ENCODE results near the gene GSTP1. TPM values are rescaled to one million over a fixed set of nuclear protein-coding genes. Genes with fewer than 3 reads are reported as not detected.
A peak's percentile ranks its signal among the peaks of the same experiment; 100 is the strongest.

Gene GSTP1
- total and polyA plus RNA-seq, 9 of the 15 experiments (the other 6 are each of a cell fraction or from before 2014, with no cell fraction given), result 592 to 2,150 (median 1,204) TPM

GRCh38 chr11:67583247-67584204 lies at the start of gene GSTP1 (continued):
- TF ChIP-seq NFE2 (IDR thresholded peaks at IDR 0.05; ENCODE audit: low read depth), result peak; percentile 97
- no peak for TF ChIP-seq IRF2 (CRISPR knock-in tag; IDR thresholded peaks at IDR 0.05)
- peak; percentile 69; the same call in 1 of the 2 replicates for TF ChIP-seq SOX6 (IDR thresholded peaks at IDR 0.05)
- TF ChIP-seq HMG20B (CRISPR knock-in tag; IDR thresholded peaks at IDR 0.05), result no peak
- TF ChIP-seq EHMT2 (IDR thresholded peaks at IDR 0.05), result no peak
- peak; percentile 85 for TF ChIP-seq U2AF1 (optimal IDR thresholded peaks at IDR 0.05; ENCODE audit: low read depth, low read length)
- TF ChIP-seq NCOR1 (IDR thresholded peaks at IDR 0.05), result peak; percentile 45
- no peak for TF ChIP-seq PRMT5 (CRISPR knock-in tag; IDR thresholded peaks at IDR 0.05)
- no peak for TF ChIP-seq ZNF707 (CRISPR knock-in tag; conservative IDR thresholded peaks at IDR 0.05)
- TF ChIP-seq CHCHD3 (CRISPR knock-in tag; IDR thresholded peaks at IDR 0.05), result no peak; the same call in 1 of the 2 replicates
- TF ChIP-seq RBM34 (IDR thresholded peaks at IDR 0.05; ENCODE audit: borderline replicate concordance, insufficient read depth, low read length), result no peak
- TF ChIP-seq ATF1 (CRISPR knock-in tag; IDR thresholded peaks at IDR 0.05), result 0 out of 2 replicates have a peak, but pooled peaks have one; percentile 9
- peak; percentile 29 for TF ChIP-seq ATF1 (tag; IDR thresholded peaks at IDR 0.05)
- TF ChIP-seq ZNF778 (CRISPR knock-in tag; IDR thresholded peaks at IDR 0.05), result no peak
- peak; percentile 87 for TF ChIP-seq XRCC5 (IDR thresholded peaks at IDR 0.05; ENCODE audit: low read depth, low read length)
- no peak for TF ChIP-seq KHSRP (IDR thresholded peaks at IDR 0.05)
- TF ChIP-seq, protein P1, sequence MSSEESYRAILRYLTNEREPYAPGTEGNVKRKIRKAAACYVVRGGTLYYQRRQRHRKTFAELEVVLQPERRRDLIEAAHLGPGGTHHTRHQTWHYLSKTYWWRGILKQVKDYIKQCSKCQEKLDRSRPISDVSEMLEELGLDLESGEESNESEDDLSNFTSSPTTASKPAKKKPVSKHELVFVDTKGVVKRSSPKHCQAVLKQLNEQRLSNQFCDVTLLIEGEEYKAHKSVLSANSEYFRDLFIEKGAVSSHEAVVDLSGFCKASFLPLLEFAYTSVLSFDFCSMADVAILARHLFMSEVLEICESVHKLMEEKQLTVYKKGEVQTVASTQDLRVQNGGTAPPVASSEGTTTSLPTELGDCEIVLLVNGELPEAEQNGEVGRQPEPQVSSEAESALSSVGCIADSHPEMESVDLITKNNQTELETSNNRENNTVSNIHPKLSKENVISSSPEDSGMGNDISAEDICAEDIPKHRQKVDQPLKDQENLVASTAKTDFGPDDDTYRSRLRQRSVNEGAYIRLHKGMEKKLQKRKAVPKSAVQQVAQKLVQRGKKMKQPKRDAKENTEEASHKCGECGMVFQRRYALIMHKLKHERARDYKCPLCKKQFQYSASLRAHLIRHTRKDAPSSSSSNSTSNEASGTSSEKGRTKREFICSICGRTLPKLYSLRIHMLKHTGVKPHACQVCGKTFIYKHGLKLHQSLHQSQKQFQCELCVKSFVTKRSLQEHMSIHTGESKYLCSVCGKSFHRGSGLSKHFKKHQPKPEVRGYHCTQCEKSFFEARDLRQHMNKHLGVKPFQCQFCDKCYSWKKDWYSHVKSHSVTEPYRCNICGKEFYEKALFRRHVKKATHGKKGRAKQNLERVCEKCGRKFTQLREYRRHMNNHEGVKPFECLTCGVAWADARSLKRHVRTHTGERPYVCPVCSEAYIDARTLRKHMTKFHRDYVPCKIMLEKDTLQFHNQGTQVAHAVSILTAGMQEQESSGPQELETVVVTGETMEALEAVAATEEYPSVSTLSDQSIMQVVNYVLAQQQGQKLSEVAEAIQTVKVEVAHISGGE (CRISPR knock-in tag; IDR thresholded peaks at IDR 0.05), result no peak; a peak in 2 of 6 replicates
- TF ChIP-seq ZKSCAN8 (CRISPR knock-in tag; IDR thresholded peaks at IDR 0.05), result no peak
- TF ChIP-seq SMAD4 (CRISPR knock-in tag; conservative IDR thresholded peaks at IDR 0.05), result peak; percentile 86
- peak; percentile 96 for TF ChIP-seq KDM5B (IDR thresholded peaks at IDR 0.05; ENCODE audit: insufficient replicate concordance, low read depth, low read length)
- TF ChIP-seq ZNF282 (CRISPR knock-in tag; IDR thresholded peaks at IDR 0.05), result 0 out of 2 replicates have a peak, but pooled peaks have one; percentile 37
- TF ChIP-seq IFI16 (CRISPR knock-in tag; IDR thresholded peaks at IDR 0.05), result no peak
- TF ChIP-seq HNRNPUL1 (IDR thresholded peaks at IDR 0.05; ENCODE audit: low read length), result no peak
- no peak for TF ChIP-seq SNAPC5 (CRISPR knock-in tag; IDR thresholded peaks at IDR 0.05)
- TF ChIP-seq ZNF3 (CRISPR knock-in tag; IDR thresholded peaks at IDR 0.05), result no peak
